GM12892 (cell line): ENCODE measurements around the gene MINPP1.

Source experiments
- POLR2A ChIP-seq: IDR thresholded peaks from 2 replicates; pipeline ENCODE4 v1.6.1; 2011; ENCODE audit warnings: low read depth, low read length, control low read depth
- TAF1 ChIP-seq: IDR thresholded peaks from 2 replicates; pipeline ENCODE4 v1.6.1; 2011; ENCODE audit warnings: low read depth, mild to moderate bottlenecking, control low read depth, low read length, borderline replicate concordance

DNA sequence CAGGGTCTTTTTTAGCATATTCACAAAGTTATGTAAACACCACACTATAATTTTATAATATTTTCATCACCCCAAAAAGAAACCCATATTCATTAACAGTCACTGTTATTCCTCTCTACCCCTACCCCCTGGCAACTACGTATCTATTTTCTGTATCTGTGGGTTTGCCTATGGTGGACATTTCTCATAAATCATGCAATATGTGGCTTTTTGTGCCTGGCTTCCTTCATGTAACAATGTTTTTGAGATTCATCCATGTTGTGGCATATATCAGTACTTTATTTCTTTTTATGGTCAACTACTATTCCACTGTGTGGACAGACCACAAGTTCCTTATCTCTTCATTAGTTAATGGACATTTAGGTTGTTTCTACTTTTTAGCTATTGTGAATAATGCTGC, 95.9 kb downstream of the MINPP1 start:
- TF ChIP-seq POLR2A (no peak), TAF1 (no peak)
